IPS-15b (cell line): ENCODE measurements around the gene TMEM19.

Experiments
- H3K27me3 ChIP-seq: one replicate; pipeline ENCODE4 v1.6.1; 2013; ENCODE audit warnings: low read length; ENCODE audit not compliant: control insufficient read depth, insufficient read depth
- H3K36me3 ChIP-seq: one replicate; pipeline ENCODE4 v1.6.1; 2013; ENCODE audit warnings: low read length; ENCODE audit not compliant: control insufficient read depth, insufficient read depth
- H3K4me1 ChIP-seq: one replicate; pipeline ENCODE4 v1.6.1; 2013; ENCODE audit warnings: mild to moderate bottlenecking, low read length; ENCODE audit not compliant: control insufficient read depth, insufficient read depth
- H3K4me3 ChIP-seq: one replicate; pipeline ENCODE4 v1.5.1; 2013; ENCODE audit warnings: low read depth, low read length
- H3K9ac ChIP-seq: one replicate; pipeline ENCODE4 v1.6.1; 2013; ENCODE audit warnings: low read depth, mild to moderate bottlenecking, low read length
- H3K9me3 ChIP-seq: one replicate; pipeline ENCODE4 v1.6.1; 2013; ENCODE audit warnings: mild to moderate bottlenecking, low read length; ENCODE audit not compliant: control insufficient read depth, insufficient read depth

Gene TMEM19

DNA sequence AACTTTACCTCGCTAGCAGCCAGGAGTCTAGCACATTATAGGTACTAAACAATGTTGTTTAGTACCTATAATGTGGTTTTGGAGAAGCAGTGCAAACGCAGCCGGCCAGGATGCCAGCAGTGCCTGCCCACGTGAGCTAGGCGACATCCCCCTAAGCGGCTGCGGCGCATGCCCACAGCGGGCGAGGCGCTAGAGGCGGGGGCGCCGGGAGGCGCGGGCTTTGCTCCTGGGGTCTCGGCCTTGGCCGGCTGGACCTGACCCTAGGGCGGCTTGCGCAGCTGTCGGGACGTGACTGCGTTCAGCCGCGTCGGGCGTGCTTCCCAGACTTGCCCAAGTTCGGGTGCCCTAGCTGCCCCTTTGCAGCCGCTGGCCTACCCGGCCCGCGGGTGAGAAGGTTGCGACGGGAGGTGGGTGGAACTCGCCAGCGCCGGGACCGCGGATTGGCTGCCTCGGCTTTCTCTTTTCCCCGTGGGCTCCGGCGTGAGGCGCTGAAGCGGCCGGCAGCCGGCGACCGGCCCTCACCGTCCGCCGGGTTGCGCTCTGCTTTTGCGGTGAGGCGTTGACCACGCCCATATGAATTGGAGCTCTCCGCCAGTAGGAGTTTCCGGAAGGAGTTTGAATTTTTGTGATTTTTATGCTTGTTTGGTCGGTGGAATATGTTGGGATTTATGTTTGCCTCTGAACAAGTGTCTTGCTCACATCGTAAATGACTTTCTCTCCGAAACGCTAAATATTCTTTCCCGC, at the start of gene TMEM19:
Gene TMEM19, plus strand, starts transcription at position 169 of the 744 bp plus-strand sequence. CDS start 599 bp downstream, outside the sequence.
- Histone ChIP-seq H3K27me3 (no peaks in the 10 kb centered on the region), H3K4me3 (peak within 1 kb of the TSS; percentile 81), H3K9ac (peak within 1 kb of the TSS; percentile 87), H3K36me3 (no peaks in the 10 kb centered on the region), H3K4me1 (peaks cover 2% of the 10 kb centered on the region), H3K9me3 (no peaks in the 10 kb centered on the region)

DNA sequence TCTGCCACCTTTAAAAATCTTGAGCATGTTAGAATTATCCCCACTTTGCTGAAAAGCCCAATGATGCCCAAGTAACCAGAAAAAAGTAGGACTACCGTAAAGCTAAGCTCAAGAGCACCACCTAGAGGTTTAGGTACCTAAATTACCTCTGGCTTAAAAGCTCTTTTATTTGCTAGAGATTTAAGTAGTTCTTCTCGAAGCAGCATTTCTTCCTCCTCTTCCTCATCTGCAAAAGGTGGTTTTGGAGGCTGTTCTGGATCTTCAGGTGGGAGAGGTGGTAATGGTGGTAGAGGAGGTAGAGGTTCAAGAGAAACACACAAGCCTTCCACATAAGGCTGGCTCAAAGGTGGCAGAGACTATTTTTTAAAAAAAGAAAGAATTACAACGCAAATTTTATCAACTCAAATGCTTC, 49.2 kb upstream of the TMEM19 start:
- Histone ChIP-seq H3K27me3 (no peaks in the 10 kb centered on the region), H3K36me3 (peaks cover 14% of the 10 kb centered on the region), H3K9me3 (no peaks in the 10 kb centered on the region), H3K4me3 (no peak overlapping the region), H3K9ac (no peak overlapping the region), H3K4me1 (no peaks in the 10 kb centered on the region)

DNA sequence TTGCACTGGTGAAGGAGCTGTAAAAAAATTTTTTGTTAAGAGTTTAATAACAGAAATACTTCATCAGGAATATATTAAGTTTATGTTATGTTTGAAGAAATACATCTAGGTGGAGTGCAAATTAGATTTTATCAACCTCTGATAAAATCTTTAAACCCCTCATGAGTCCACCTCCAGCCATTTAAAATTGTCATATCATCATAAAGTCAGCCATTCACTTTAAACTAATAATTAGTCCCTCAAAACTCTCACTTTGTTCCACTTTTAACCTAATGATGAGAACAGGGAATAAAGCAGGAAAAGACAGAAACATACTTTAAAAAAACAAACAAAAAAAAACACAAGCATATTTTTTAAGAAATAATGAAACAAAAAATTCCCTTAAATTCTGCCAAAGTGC, 47.4 kb upstream of the TMEM19 start:
- Histone ChIP-seq H3K9me3 (no peaks in the 10 kb centered on the region), H3K9ac (no peak overlapping the region), H3K27me3 (no peaks in the 10 kb centered on the region), H3K36me3 (peaks cover 14% of the 10 kb centered on the region), H3K4me3 (no peak overlapping the region), H3K4me1 (no peaks in the 10 kb centered on the region)

DNA sequence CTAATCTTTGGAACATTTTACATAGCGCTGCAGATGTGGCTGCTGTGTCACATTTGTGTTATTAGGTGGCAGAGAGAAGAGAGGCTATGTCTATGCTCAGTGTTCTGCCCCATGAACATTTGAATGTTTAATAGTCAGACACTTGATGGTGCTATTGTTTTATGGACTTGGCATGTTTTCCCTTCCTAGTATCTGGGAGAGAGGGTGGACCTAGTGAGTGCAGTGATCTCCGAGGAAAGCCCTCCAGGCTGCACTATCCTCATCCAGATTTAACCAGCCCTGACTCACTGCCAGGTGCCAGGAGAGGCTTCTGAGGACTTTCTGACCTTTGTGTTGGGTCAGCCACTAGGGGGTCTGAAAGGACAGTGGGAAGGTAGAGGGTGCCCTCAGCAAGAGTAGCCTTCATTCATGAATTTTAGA, 46.5 kb upstream of the TMEM19 start:
- Histone ChIP-seq H3K9me3 (no peaks in the 10 kb centered on the region), H3K36me3 (peaks cover 13% of the 10 kb centered on the region), H3K9ac (no peak overlapping the region), H3K27me3 (no peaks in the 10 kb centered on the region), H3K4me3 (no peak overlapping the region), H3K4me1 (no peaks in the 10 kb centered on the region)

DNA sequence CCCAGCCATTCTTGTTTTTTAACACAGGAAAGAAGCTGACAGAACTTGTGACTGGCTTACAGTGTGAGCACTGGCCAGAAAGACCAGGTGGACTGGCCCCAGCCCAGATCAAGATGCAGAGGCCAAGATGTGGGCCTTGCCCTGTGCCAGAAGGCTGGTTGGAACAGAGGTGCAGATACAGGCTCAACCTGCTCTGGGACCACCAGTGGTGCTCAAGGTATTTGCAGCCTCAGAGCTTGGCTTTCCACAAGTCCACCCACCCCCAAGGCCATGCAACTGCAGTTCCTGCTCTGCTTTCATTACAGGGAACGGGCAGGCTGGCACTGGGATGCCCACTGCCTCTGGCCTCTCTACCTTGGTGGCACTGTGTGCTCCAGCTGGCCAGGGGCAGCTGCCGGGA, 45.6 kb upstream of the TMEM19 start:
- Histone ChIP-seq H3K4me1 (no peaks in the 10 kb centered on the region), H3K27me3 (no peaks in the 10 kb centered on the region), H3K4me3 (no peak overlapping the region), H3K9me3 (no peaks in the 10 kb centered on the region), H3K9ac (no peak overlapping the region), H3K36me3 (peaks cover 13% of the 10 kb centered on the region)

- H3K9ac ChIP-seq: no peak overlapping the region
- H3K27me3 ChIP-seq: no peaks in the 10 kb centered on the region
- no peak overlapping the region for H3K4me3 ChIP-seq
- H3K36me3 ChIP-seq: peaks cover 10% of the 10 kb centered on the region
- no peaks in the 10 kb centered on the region for H3K4me1 ChIP-seq
- H3K9me3 ChIP-seq: no peaks in the 10 kb centered on the region
These were observed 44.5 kb upstream of the TMEM19 start for GRCh38 chr12:71641390-71641789.

DNA sequence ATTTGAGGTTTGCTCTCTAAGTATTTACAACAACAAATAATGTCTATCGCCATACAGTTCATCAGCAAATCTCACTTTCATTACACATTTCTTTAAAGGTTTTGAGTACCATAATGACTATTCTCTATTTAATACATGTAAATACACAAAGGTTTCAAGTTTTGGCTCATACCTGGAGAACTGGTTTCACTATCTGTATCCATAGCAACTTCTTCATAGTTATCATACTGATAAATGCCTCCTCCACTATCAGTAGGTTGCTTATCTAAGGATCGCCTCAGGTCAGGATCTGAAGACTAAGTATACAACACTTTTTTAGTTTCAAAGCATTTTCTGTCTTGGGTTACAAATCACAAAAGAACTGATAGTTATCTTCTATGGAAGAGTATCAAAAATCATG, 43.6 kb upstream of the TMEM19 start:
- H3K4me1 ChIP-seq: no peaks in the 10 kb centered on the region
- H3K9me3 ChIP-seq: no peaks in the 10 kb centered on the region
- H3K4me3 ChIP-seq: no peak overlapping the region
- H3K36me3 ChIP-seq: peaks cover 10% of the 10 kb centered on the region
- no peak overlapping the region for H3K9ac ChIP-seq
- no peaks in the 10 kb centered on the region for H3K27me3 ChIP-seq

DNA sequence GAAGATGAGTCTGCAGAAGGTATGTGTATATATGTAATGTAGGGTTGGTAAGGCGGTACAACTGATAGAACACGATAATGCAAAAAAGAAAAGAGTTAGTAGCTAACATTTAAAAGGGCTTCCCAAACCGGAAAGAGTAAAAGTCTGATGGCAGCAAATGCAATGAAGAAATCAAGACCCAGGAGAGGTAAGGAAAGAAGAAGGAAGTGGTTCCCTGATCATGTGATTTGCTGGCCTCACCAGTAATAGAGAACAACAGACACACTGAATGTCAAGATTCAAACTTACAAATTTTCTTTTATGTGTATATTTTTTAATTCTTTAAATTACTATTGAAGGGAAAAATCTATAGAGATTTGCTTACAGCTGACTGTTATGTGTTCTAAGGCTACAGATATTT, 40.6 kb upstream of the TMEM19 start:
- H3K4me3 ChIP-seq: no peak overlapping the region
- no peaks in the 10 kb centered on the region for H3K9me3 ChIP-seq
- H3K4me1 ChIP-seq: no peaks in the 10 kb centered on the region
- no peaks in the 10 kb centered on the region for H3K27me3 ChIP-seq
- H3K36me3 ChIP-seq: peaks cover 6% of the 10 kb centered on the region
- H3K9ac ChIP-seq: no peak overlapping the region

- no peaks in the 10 kb centered on the region for H3K27me3 ChIP-seq
These were observed 39.4 kb upstream of the TMEM19 start for GRCh38 chr12:71646512-71646911.

DNA sequence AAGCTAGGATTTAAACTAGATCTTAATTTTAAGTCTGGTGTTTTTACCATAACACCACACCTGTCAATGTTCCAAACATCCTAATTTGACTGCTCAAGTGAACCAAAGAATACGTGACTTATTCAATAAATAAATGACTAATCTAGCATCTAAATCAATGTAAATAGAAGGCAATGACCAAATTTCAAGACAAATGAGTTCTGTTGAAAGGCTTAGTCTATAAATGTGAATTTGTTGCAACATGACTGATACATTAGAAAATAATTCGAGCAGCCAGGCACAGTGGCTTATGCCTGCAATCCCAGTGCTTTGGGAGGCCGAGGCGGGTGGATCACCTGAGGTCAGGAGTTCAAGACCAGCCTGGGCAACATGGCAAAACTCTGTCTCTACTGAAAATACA, 37.3 kb upstream of the TMEM19 start:
- Histone ChIP-seq H3K27me3 (no peaks in the 10 kb centered on the region), H3K9ac (no peak overlapping the region), H3K9me3 (peaks cover 3% of the 10 kb centered on the region), H3K4me1 (no peaks in the 10 kb centered on the region), H3K36me3 (peaks cover 4% of the 10 kb centered on the region), H3K4me3 (no peak overlapping the region)

More at GRCh38 chr12:71646512-71646911, 39.4 kb upstream of the TMEM19 start:
- no peak overlapping the region for H3K4me3 ChIP-seq
- H3K4me1 ChIP-seq: no peaks in the 10 kb centered on the region
- peaks cover 4% of the 10 kb centered on the region for H3K36me3 ChIP-seq
- H3K9me3 ChIP-seq: no peaks in the 10 kb centered on the region
- H3K9ac ChIP-seq: no peak overlapping the region

- Histone ChIP-seq H3K36me3 (no peaks in the 10 kb centered on the region), H3K4me1 (no peaks in the 10 kb centered on the region), H3K9ac (no peak overlapping the region), H3K27me3 (no peaks in the 10 kb centered on the region), H3K9me3 (peaks cover 3% of the 10 kb centered on the region), H3K4me3 (no peak overlapping the region)
These were observed 36.5 kb upstream of the TMEM19 start for GRCh38 chr12:71649401-71649800.

- no peak overlapping the region for H3K4me3 ChIP-seq
- H3K9ac ChIP-seq: no peak overlapping the region
- no peaks in the 10 kb centered on the region for H3K4me1 ChIP-seq
- H3K9me3 ChIP-seq: peaks cover 3% of the 10 kb centered on the region
- no peaks in the 10 kb centered on the region for H3K27me3 ChIP-seq
- H3K36me3 ChIP-seq: peaks cover 4% of the 10 kb centered on the region
These were observed 33.2 kb upstream of the TMEM19 start for GRCh38 chr12:71652656-71653055.
